HepG2 (cell line): Measurements from ENCODE around the gene MAP1B. TPM values are rescaled to one million over a fixed set of nuclear protein-coding genes. Genes with fewer than 3 reads are reported as not detected.

Experiments used
- ATAC-seq: fragments of 200-7000 bp; cut with Tn5 transposase; 3 replicates; pipeline ENCODE4 v1.9.1; 2020; ENCODE audit warnings: mild to moderate bottlenecking, moderate library complexity
- Bru-seq: library from RNA; stranded (reverse); fragments of 400-500 nt; gene quantifications from one replicate; lab custom pipeline; 2021; lab: Mats Ljungman, UMichigan
- BruChase-seq, 2 experiments: library from RNA; stranded (reverse); fragments of 400-500 nt; gene quantifications; one replicate each; lab custom pipeline; 2021; lab: Mats Ljungman, UMichigan
- BruUV-seq: library from RNA; stranded (reverse); fragments of 400-500 nt; replicated peaks from 2 replicates; lab custom pipeline; 2021; lab: Mats Ljungman, UMichigan
- CTCF ChIA-PET: fragments of 300-600 bp; formaldehyde crosslinking; extraction: SDS; loops from one replicate; lab custom pipeline; 2021; ENCODE audit warnings: low total read pairs, inconsistent platforms, low intra/inter-chr PET ratio; lab: Yijun Ruan, JAX
- POLR2A ChIA-PET: fragments of 350-600 bp; sonication (Branson Sonifier 250); formaldehyde crosslinking; loops from one replicate; lab custom pipeline; 2020; ENCODE audit warnings: antibody characterized with exemption, inconsistent platforms; lab: Yijun Ruan, JAX
- DNase-seq: peaks from one replicate; pipeline ENCODE4 v3.0.0-alpha.2; 2015; ENCODE audit warnings: low spot score
- FAIRE-seq: peaks from 3 replicates; lab custom pipeline; 2011; peaks lifted over from hg19 to GRCh38; lab: Jason Lieb, UNC
- H2AFZ ChIP-seq: one replicate; pipeline ENCODE4 v1.6.1; 2011; ENCODE audit warnings: low read length, inconsistent platforms
- H3K27ac ChIP-seq: fragments of 300-600 bp; 3 replicates; pipeline ENCODE4 v1.8.0; 2011; ENCODE audit warnings: mixed run types, mild to moderate bottlenecking, mixed read lengths, low read length, inconsistent platforms; ENCODE audit not compliant: insufficient read depth; ENCODE audit errors: extremely low read length
- H3K27me3 ChIP-seq, 2 experiments: fragments of 200-600 bp in 1 of 2; 2 replicates in 1 of 2; 3 replicates in 1 of 2; pipeline versions ENCODE4 v1.6.0 to v1.8.0; 2011; ENCODE audit warnings: low read length in 2 of 2, mild to moderate bottlenecking in 2 of 2, moderate library complexity in 2 of 2, inconsistent platforms in 1 of 2; ENCODE audit not compliant: insufficient read depth in 2 of 2, control insufficient read depth in 1 of 2
- H3K36me3 ChIP-seq, 2 experiments: fragments of 200-600 bp in 1 of 2; replicated peaks in 1 of 2; 2 replicates in 1 of 2; 3 replicates in 1 of 2; pipeline versions ENCODE4 v1.5.1 to v1.8.0; 2011; ENCODE audit warnings: low read length in 2 of 2, inconsistent platforms in 1 of 2; ENCODE audit not compliant: insufficient read depth in 2 of 2, control insufficient read depth in 1 of 2
- H3K4me1 ChIP-seq: 2 replicates; pipeline ENCODE4 v1.5.1; 2012; ENCODE audit warnings: low read length, inconsistent platforms; ENCODE audit not compliant: insufficient read depth
- H3K4me2 ChIP-seq: 2 replicates; pipeline ENCODE4 v1.6.0; 2011; ENCODE audit warnings: low read depth, low read length, inconsistent platforms
- H3K4me3 ChIP-seq, 3 experiments: fragments of 200-600 bp in 1 of 3; sonication (generic), shearing (Covaris generic) in 1 of 3; replicated peaks in 1 of 3; 2 replicates each; pipeline ENCODE4 v1.5.1; 2011 to 2016; ENCODE audit warnings: low read length in 3 of 3, inconsistent platforms in 2 of 3, low read depth in 2 of 3, mild to moderate bottlenecking in 2 of 3, control low read depth in 1 of 3, mixed read lengths in 1 of 3; ENCODE audit not compliant: insufficient read depth in 1 of 3
- H3K79me2 ChIP-seq: one replicate; pipeline ENCODE4 v1.6.1; 2011; ENCODE audit warnings: low read length, inconsistent platforms; ENCODE audit not compliant: insufficient read depth
- H3K9ac ChIP-seq: 2 replicates; pipeline ENCODE4 v1.6.0; 2011; ENCODE audit warnings: mild to moderate bottlenecking, low read depth, low read length, inconsistent platforms; ENCODE audit not compliant: insufficient read depth
- H3K9me3 ChIP-seq: 2 replicates; pipeline ENCODE4 v1.5.1; 2012; ENCODE audit warnings: mild to moderate bottlenecking, low read length
- H4K20me1 ChIP-seq: 2 replicates; pipeline ENCODE4 v1.6.0; 2011; ENCODE audit warnings: inconsistent platforms, mild to moderate bottlenecking, low read length, moderate library complexity; ENCODE audit not compliant: insufficient read depth
- ATF7-NPFF ChIP-seq: sonication (generic); formaldehyde crosslinking; IDR thresholded peaks from 2 replicates; pipeline ENCODE4 v1.8.1; 2023; ENCODE audit warnings: mild to moderate bottlenecking, low read depth, missing genetic modification reagents, moderate library complexity
- GTF2F1 ChIP-seq: fragments of 150-350 bp; IDR thresholded peaks from 2 replicates; pipeline ENCODE4 v1.6.1; 2014; ENCODE audit warnings: low read length
- HCFC1 ChIP-seq: fragments of 150-350 bp; IDR thresholded peaks from 2 replicates; pipeline ENCODE4 v1.6.1; 2014; ENCODE audit warnings: low read depth, low read length
- HOXD1 ChIP-seq: sonication (generic); formaldehyde crosslinking; IDR thresholded peaks from 2 replicates; pipeline ENCODE4 v1.5.0; 2020; ENCODE audit warnings: missing genetic modification reagents
- KAT8 ChIP-seq: IDR thresholded peaks from 2 replicates; pipeline ENCODE4 v1.6.1; 2016; ENCODE audit warnings: missing genetic modification reagents, missing compliant biosample characterization
- KDM3A ChIP-seq: IDR thresholded peaks from 2 replicates; pipeline ENCODE4 v1.6.1; 2018; ENCODE audit warnings: low read depth, missing compliant biosample characterization
- KLF16 ChIP-seq, 2 experiments: sonication (generic) in 1 of 2; formaldehyde crosslinking in 1 of 2; IDR thresholded peaks; 2 replicates each; pipeline versions ENCODE4 v1.6.1 to v1.8.0; 2016 to 2023; ENCODE audit warnings: missing genetic modification reagents in 2 of 2, missing compliant biosample characterization in 1 of 2
- MTF2 ChIP-seq: sonication (generic); formaldehyde crosslinking; IDR thresholded peaks from 2 replicates; pipeline ENCODE4 v1.5.0; 2020; ENCODE audit warnings: missing genetic modification reagents, borderline replicate concordance
- PHF21A ChIP-seq: sonication (generic); formaldehyde crosslinking; IDR thresholded peaks from 2 replicates; pipeline ENCODE4 v1.5.0; 2020; ENCODE audit warnings: mild to moderate bottlenecking, missing genetic modification reagents
- PITX1 ChIP-seq: sonication (generic); formaldehyde crosslinking; IDR thresholded peaks from 2 replicates; pipeline ENCODE4 v1.5.1; 2020; ENCODE audit warnings: mild to moderate bottlenecking, missing genetic modification reagents
- POLR2A ChIP-seq, 2 experiments: IDR thresholded peaks; 2 replicates each; pipeline ENCODE4 v1.6.1; 2011; ENCODE audit warnings: low read depth in 2 of 2, low read length in 2 of 2, mild to moderate bottlenecking in 1 of 2, moderate library complexity in 1 of 2; ENCODE audit not compliant: insufficient read depth in 1 of 2
- RBFOX2 ChIP-seq: fragments of 200-400 bp; formaldehyde crosslinking; IDR thresholded peaks from 2 replicates; pipeline ENCODE4 v1.6.1; 2017; ENCODE audit warnings: low read depth, mild to moderate bottlenecking, low read length
- RBM39 ChIP-seq: fragments of 200-400 bp; formaldehyde crosslinking; IDR thresholded peaks from one replicate; pipeline ENCODE4 v1.6.1; 2018; ENCODE audit warnings: antibody characterized with exemption, mild to moderate bottlenecking, low read depth, low read length; ENCODE audit not compliant: poor library complexity, severe bottlenecking
- ZNF12 ChIP-seq: sonication (generic); formaldehyde crosslinking; IDR thresholded peaks from 2 replicates; pipeline ENCODE4 v1.5.0; 2020; ENCODE audit warnings: missing genetic modification reagents
- ZNF20 ChIP-seq: sonication (generic); formaldehyde crosslinking; IDR thresholded peaks from 2 replicates; pipeline ENCODE4 v1.4.0; 2020; ENCODE audit warnings: mild to moderate bottlenecking, moderate library complexity, missing genetic modification reagents
- ZNF205 ChIP-seq: IDR thresholded peaks from 2 replicates; pipeline ENCODE4 v1.6.1; 2018; ENCODE audit warnings: missing biosample characterization, missing genetic modification reagents
- ZSCAN25 ChIP-seq: sonication (generic); formaldehyde crosslinking; IDR thresholded peaks from 2 replicates; pipeline ENCODE4 v1.8.0; 2022; ENCODE audit warnings: mild to moderate bottlenecking, missing genetic modification reagents
- WGBS: methylation state at CpG from one replicate; pipeline ENCODE4 v1.1.6; 2017; ENCODE audit warnings: low lambda C conversion rate; 5-methylcytosine and 5-hydroxymethylcytosine counted together
- in situ Hi-C: cut with HindIII; loops from 2 replicates; pipeline ENCODE4 v1.10.0; 2017; ENCODE audit warnings: low pct_unique_long_range_greater_than_20kb; ENCODE audit not compliant: extremely low pct_ligation_motif_present
- intact Hi-C: fragments of 100-400 bp; cut with micrococcal nuclease; formaldehyde crosslinking; loops from one replicate; pipeline ENCODE4 v1.10.0; 2022; ENCODE audit not compliant: unreplicated experiment
- long read RNA-seq, 2 experiments: library from RNA in 1 of 2; library from polyadenylated mRNA in 1 of 2; stranded (forward) in 1 of 2; unstranded in 1 of 2; transcript quantifications; one replicate each; pipeline ENCODE4 v2.0.0, GENCODE V29; 2019 to 2022
- polyA minus RNA-seq, 3 experiments: library from RNA; depleted of rRNA, polyadenylated mRNA; stranded (reverse); fragments of >200 nt; gene quantifications; 2 replicates each; pipeline ENCODE4 v1.2.3, GENCODE V29; 2011; ENCODE audit warnings: low replicate concordance in 1 of 3
- polyA plus RNA-seq, 8 experiments: library from polyadenylated mRNA; depleted of rRNA in 3 of 8; stranded (reverse) in 7 of 8; unstranded in 1 of 8; fragments of >200 nt; fragmentation: Illumina TruSeq in 4 of 8; extraction: Trizol in 4 of 8; gene quantifications; 2 replicates each; pipeline versions ENCODE4 v1.2.1 to v1.2.3, GENCODE V29; 2011 to 2016; ENCODE audit warnings: low read depth in 4 of 8, missing spikeins in 1 of 8, mixed read lengths in 1 of 8; ENCODE audit not compliant: insufficient read depth in 1 of 8
- total RNA-seq, 5 experiments: library from RNA; depleted of rRNA; stranded (reverse); fragments of >200 nt; fragmentation: Illumina TruSeq; extraction: Trizol; gene quantifications; 2 replicates each; pipeline ENCODE4 v1.2.3, GENCODE V29; 2016; ENCODE audit warnings: low read depth in 1 of 5
- TF ChIP-seq, protein P1 (sequence below): sonication (generic); formaldehyde crosslinking; IDR thresholded peaks from 2 replicates; pipeline ENCODE4 v1.5.0; 2020; ENCODE audit warnings: missing genetic modification reagents, mild to moderate bottlenecking, borderline replicate concordance

The MAP1B gene
- total RNA-seq (2016; rRNA removed; fragmentation: Illumina TruSeq; extraction: Trizol): 6.2 and 12.6 TPM in 2 replicates
- 0.40 and 0.79 TPM in 2 replicates for total RNA-seq (2016; cell fraction: cytosol; rRNA removed; fragmentation: Illumina TruSeq; extraction: Trizol; ENCODE audit: low read depth)
- total RNA-seq (2016; cell fraction: insoluble cytoplasmic fraction; rRNA removed; fragmentation: Illumina TruSeq; extraction: Trizol): 6.4 and 11.8 TPM in 2 replicates
- total RNA-seq (2016; cell fraction: membrane; rRNA removed; fragmentation: Illumina TruSeq; extraction: Trizol): 2.6 and 2.7 TPM in 2 replicates
- 18.5 and 24.0 TPM in 2 replicates for total RNA-seq (2016; cell fraction: nucleus; rRNA removed; fragmentation: Illumina TruSeq; extraction: Trizol)
- 3.3 and 3.5 TPM in 2 replicates for polyA plus RNA-seq (2011; rRNA removed)
- polyA plus RNA-seq (2011; cell fraction: cytosol; rRNA removed): 2.5 and 3.3 TPM in 2 replicates
- polyA plus RNA-seq (2011; cell fraction: nucleus; rRNA removed): 5.5 and 6.8 TPM in 2 replicates
- polyA plus RNA-seq (2012): 2.7 and 5.6 TPM in 2 replicates
- 0.14 TPM in 2 replicates for polyA plus RNA-seq (2016; cell fraction: cytosol; fragmentation: Illumina TruSeq; extraction: Trizol; ENCODE audit: low read depth)
- 4.1 and 5.0 TPM in 2 replicates for polyA plus RNA-seq (2016; cell fraction: insoluble cytoplasmic fraction; fragmentation: Illumina TruSeq; extraction: Trizol; ENCODE audit: low read depth)
- polyA plus RNA-seq (2016; cell fraction: membrane; fragmentation: Illumina TruSeq; extraction: Trizol; ENCODE audit: low read depth): 0.37 and 0.50 TPM in 2 replicates
- polyA plus RNA-seq (2016; cell fraction: nucleus; fragmentation: Illumina TruSeq; extraction: Trizol; ENCODE audit: insufficient read depth, low read depth): 10.5 and 11.0 TPM in 2 replicates
- 0.37 and 38.7 TPM in 2 replicates for polyA minus RNA-seq (2011; rRNA and poly(A)+ RNA removed; ENCODE audit: low replicate concordance)
- polyA minus RNA-seq (2011; cell fraction: cytosol; rRNA and poly(A)+ RNA removed): 8.5 and 16.4 TPM in 2 replicates
- polyA minus RNA-seq (2011; cell fraction: nucleus; rRNA and poly(A)+ RNA removed): 13.8 and 21.1 TPM in 2 replicates
- Bru-seq, nascent RNA: percentile 64 among the genes with signal in this experiment
- percentile 82 among the genes with signal in this experiment for BruChase-seq, experiment 1, labeled RNA remaining after a 6-hour chase
- percentile 67 among the genes with signal in this experiment for BruChase-seq, experiment 2, labeled RNA remaining after a 2-hour chase
- long read RNA-seq, experiment 1, partial matches to known transcripts: 13 of 30 reads
- long read RNA-seq, experiment 1, other reads (novel, unspliced or antisense): 17 of 30 reads
- long read RNA-seq, experiment 2, partial matches to known transcripts: 0 of 11 reads
- long read RNA-seq, experiment 2, other reads (novel, unspliced or antisense): 11 of 11 reads

DNA sequence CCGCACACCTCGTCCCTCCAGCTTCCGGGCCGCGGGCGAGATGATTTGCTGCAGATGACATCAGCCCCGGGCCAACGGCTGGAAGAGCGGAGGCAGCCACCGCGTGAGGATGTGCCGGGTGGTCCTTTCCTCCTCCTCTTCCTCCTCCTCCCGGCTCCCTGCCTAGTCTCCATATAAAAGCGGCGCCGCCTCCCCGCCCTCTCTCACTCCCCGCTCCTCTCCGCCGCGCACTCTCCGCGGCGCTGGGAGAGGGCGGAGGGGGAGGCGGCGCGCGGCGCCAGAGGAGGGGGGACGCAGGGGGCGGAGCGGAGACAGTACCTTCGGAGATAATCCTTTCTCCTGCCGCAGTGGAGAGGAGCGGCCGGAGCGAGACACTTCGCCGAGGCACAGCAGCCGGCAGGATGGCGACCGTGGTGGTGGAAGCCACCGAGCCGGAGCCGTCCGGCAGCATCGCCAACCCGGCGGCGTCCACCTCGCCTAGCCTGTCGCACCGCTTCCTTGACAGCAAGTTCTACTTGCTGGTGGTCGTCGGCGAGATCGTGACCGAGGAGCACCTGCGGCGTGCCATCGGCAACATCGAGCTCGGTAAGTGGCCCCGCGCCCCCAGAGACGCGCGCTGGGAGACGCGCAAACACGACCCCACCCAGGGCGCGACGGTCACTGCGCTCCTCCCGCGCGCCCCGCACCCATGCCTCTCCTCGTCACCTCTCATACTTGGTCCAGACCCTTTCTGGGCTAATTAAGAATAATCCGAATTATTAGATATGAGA is at the start of gene MAP1B:
Gene MAP1B, plus strand, starts transcription at position 345 of the 770 bp plus-strand sequence. Its CDS starts 57 bp downstream, at position 402.
- DNase-seq: peak; percentile 35
- Histone ChIP-seq H2AFZ (no peak within 1 kb of the TSS), H3K27ac (no peak within 1 kb of the TSS), H3K4me3 (peak within 1 kb of the TSS; percentile 70 to 89 (median 81)), H3K36me3 (no peaks in the 10 kb centered on the region), H3K79me2 (no peaks in the 10 kb centered on the region), H3K27me3 (peaks cover 3 to 23% of the 10 kb centered on the region in 2 experiments; a peak in 3 of 5 replicates), H3K4me1 (peaks cover 8% of the 10 kb centered on the region; the same call in 1 of the 2 replicates), H4K20me1 (no peaks in the 10 kb centered on the region), H3K4me2 (peak within 1 kb of the TSS; percentile 82), H3K9ac (peak within 1 kb of the TSS; percentile 47; the same call in 1 of the 2 replicates), H3K9me3 (no peaks in the 10 kb centered on the region)
- TSS peak; percentile 56 for BruUV-seq
- ChIA-PET POLR2A (no interaction called here), CTCF (no interaction called here)
- in situ Hi-C loops: no loop called here
- WGBS: 4% methylated on average over 33 of the region's 82 CpGs
- intact Hi-C loops: no loop called here
- peak; percentile 73 for ATAC-seq
- no peak for FAIRE-seq
- TF ChIP-seq ZNF12 (no peak), HOXD1 (CRISPR knock-in tag) (no peak), POLR2A (IDR thresholded peaks at IDR 0.05; ENCODE audit: insufficient read depth in 1 of 2, low read depth in 2 of 2, low read length in 2 of 2) (peak in 1 of 2 experiments; percentile 13; a peak in 1 of 4 replicates), RBFOX2 (peak; percentile 46; the same call in 1 of the 2 replicates), PITX1 (CRISPR knock-in tag) (no peak), ZNF205 (CRISPR knock-in tag) (no peak), MTF2 (CRISPR knock-in tag) (peak; percentile 69; the same call in 1 of the 2 replicates), HCFC1 (no peak), ATF7-NPFF (CRISPR knock-in tag) (0 out of 2 replicates have a peak, but pooled peaks have one; percentile 31), ZNF20 (CRISPR knock-in tag) (no peak), KDM3A (CRISPR knock-in tag) (0 out of 2 replicates have a peak, but pooled peaks have one; percentile 11), KAT8 (0 out of 2 replicates have a peak, but pooled peaks have one; percentile 20), RBM39 (peak; percentile 23), GTF2F1 (no peak), PHF21A (CRISPR knock-in tag) (0 out of 2 replicates have a peak, but pooled peaks have one; percentile 38), ZSCAN25 (0 out of 2 replicates have a peak, but pooled peaks have one; percentile 13), KLF16 (CRISPR knock-in tag; IDR thresholded peaks at IDR 0.05) (no peak)
- TF ChIP-seq, protein P1, sequence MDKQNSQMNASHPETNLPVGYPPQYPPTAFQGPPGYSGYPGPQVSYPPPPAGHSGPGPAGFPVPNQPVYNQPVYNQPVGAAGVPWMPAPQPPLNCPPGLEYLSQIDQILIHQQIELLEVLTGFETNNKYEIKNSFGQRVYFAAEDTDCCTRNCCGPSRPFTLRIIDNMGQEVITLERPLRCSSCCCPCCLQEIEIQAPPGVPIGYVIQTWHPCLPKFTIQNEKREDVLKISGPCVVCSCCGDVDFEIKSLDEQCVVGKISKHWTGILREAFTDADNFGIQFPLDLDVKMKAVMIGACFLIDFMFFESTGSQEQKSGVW (CRISPR knock-in tag): no peak
